ENCODE results near the gene ZDHHC16. TPM values are rescaled to one million over a fixed set of nuclear protein-coding genes. Genes with fewer than 3 reads are reported as not detected.

The ZDHHC16 gene
- total RNA-seq, 2 experiments from 2014 or later = 31.0 to 38.4 TPM

DNA sequence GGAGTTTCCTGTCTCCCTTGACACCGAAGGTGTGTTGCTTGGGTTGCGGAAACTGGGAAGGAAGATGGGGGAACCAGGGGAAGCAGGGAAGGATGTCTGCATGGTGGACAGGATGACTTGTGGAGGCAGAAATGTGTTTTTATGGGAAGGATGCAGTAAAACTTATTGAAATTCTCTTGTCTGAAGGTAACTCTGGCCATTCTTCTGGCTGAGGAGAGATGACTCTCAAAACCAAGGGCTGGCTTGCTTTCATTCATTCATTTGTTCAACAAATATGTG, 54.3 kb downstream of the ZDHHC16 start:
- Histone ChIP-seq H3K79me2 (ENCODE audit: insufficient read depth, low read depth, low read length) (peaks cover 26% of the 10 kb centered on the region), H3K4me2 (ENCODE audit: low read length) (no peak overlapping the region)
- CTCF ChIA-PET (ENCODE audit: unreplicated experiment) = no interaction called here

DNA sequence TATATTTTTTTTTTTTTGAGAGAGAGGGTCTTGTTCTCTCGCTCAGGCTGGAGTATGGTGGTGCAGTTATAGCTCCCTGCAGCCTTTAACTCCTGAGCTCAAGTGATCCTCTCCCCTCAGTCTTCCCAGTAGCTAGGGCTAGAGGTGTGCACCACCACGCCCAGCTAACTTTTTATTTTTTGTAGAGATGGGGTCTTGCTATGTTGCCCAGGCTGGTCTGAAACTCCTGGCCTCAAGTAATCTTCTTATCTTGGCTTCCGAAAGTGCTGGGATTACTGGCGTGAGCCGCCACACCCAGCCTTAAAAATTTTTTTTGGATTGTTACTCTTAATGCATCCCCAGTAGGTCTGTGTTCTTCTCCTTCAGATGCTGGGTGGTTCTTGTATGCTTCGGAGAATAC, 56.9 kb downstream of the ZDHHC16 start:
- no peak overlapping the region for H2AFZ ChIP-seq (ENCODE audit: low read length)
- BruUV-seq (replicated peaks) = no TSS peak
- no peaks in the 10 kb centered on the region for H4K20me1 ChIP-seq (ENCODE audit: insufficient read depth, low read length)
- H3K79me2 ChIP-seq (ENCODE audit: insufficient read depth, low read depth, low read length) = no peaks in the 10 kb centered on the region; the same call in 1 of the 2 replicates
- CTCF ChIA-PET (ENCODE audit: unreplicated experiment) = no interaction called here
- H3K4me2 ChIP-seq (ENCODE audit: low read length) = no peak overlapping the region
- H3K4me1 ChIP-seq (ENCODE audit: insufficient read depth, low read length, poor library complexity, severe bottlenecking) = peaks cover 8% of the 10 kb centered on the region
- H3K4me3 ChIP-seq (ENCODE audit: low read depth, low read length, poor library complexity, severe bottlenecking) = no peak overlapping the region
- no peaks in the 10 kb centered on the region for H3K9me3 ChIP-seq (ENCODE audit: low read length)
- no peak for DNase-seq (ENCODE audit: low spot score)
- no peak overlapping the region for H3K27ac ChIP-seq (ENCODE audit: low read depth, low read length, poor library complexity, severe bottlenecking)
- TF ChIP-seq EZH2phosphoT487 (IDR thresholded peaks at IDR 0.05; ENCODE audit: borderline replicate concordance, low read depth, low read length) = no peak
- TF ChIP-seq, protein P1, sequence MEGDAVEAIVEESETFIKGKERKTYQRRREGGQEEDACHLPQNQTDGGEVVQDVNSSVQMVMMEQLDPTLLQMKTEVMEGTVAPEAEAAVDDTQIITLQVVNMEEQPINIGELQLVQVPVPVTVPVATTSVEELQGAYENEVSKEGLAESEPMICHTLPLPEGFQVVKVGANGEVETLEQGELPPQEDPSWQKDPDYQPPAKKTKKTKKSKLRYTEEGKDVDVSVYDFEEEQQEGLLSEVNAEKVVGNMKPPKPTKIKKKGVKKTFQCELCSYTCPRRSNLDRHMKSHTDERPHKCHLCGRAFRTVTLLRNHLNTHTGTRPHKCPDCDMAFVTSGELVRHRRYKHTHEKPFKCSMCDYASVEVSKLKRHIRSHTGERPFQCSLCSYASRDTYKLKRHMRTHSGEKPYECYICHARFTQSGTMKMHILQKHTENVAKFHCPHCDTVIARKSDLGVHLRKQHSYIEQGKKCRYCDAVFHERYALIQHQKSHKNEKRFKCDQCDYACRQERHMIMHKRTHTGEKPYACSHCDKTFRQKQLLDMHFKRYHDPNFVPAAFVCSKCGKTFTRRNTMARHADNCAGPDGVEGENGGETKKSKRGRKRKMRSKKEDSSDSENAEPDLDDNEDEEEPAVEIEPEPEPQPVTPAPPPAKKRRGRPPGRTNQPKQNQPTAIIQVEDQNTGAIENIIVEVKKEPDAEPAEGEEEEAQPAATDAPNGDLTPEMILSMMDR (conservative IDR thresholded peaks at IDR 0.05; ENCODE audit: low read length) = no peak
- intact Hi-C loops (cut with micrococcal nuclease; ENCODE audit: unreplicated experiment) = no loop called here
- no peaks in the 10 kb centered on the region for H3K36me3 ChIP-seq (ENCODE audit: insufficient read depth, low read length)
- no peaks in the 10 kb centered on the region for H3K9me2 ChIP-seq (ENCODE audit: insufficient read depth, low read length)
- POLR2A ChIA-PET = no interaction called here

More for the DNA sequence above, 54.3 kb downstream of the ZDHHC16 start:
- intact Hi-C loops (cut with micrococcal nuclease; ENCODE audit: unreplicated experiment) = no loop called here
- peaks cover 28% of the 10 kb centered on the region for H3K4me1 ChIP-seq (ENCODE audit: insufficient read depth, low read length, poor library complexity, severe bottlenecking)
- POLR2A ChIA-PET = interaction anchor here (0.6 to 0.7 kb wide), 2 partner anchors 17 to 66 kb away, joined by 3 read pairs; no protein-coding TSS in a partner anchor
- no TSS peak for BruUV-seq (replicated peaks)
- H3K36me3 ChIP-seq (ENCODE audit: insufficient read depth, low read length) = peaks cover 8% of the 10 kb centered on the region; the same call in 1 of the 2 replicates
- TF ChIP-seq EZH2phosphoT487 (IDR thresholded peaks at IDR 0.05; ENCODE audit: borderline replicate concordance, low read depth, low read length) = no peak
- TF ChIP-seq, protein P1 (conservative IDR thresholded peaks at IDR 0.05; ENCODE audit: low read length) = no peak
- no peaks in the 10 kb centered on the region for H3K9me2 ChIP-seq (ENCODE audit: insufficient read depth, low read length)
- no peak for DNase-seq (ENCODE audit: low spot score)
- H4K20me1 ChIP-seq (ENCODE audit: insufficient read depth, low read length) = peaks cover 19% of the 10 kb centered on the region; the same call in 1 of the 2 replicates
- H3K9me3 ChIP-seq (ENCODE audit: low read length) = no peaks in the 10 kb centered on the region
- no peak overlapping the region for H2AFZ ChIP-seq (ENCODE audit: low read length)
- no peak overlapping the region for H3K4me3 ChIP-seq (ENCODE audit: low read depth, low read length, poor library complexity, severe bottlenecking)
- no peak overlapping the region for H3K27ac ChIP-seq (ENCODE audit: low read depth, low read length, poor library complexity, severe bottlenecking)

DNA sequence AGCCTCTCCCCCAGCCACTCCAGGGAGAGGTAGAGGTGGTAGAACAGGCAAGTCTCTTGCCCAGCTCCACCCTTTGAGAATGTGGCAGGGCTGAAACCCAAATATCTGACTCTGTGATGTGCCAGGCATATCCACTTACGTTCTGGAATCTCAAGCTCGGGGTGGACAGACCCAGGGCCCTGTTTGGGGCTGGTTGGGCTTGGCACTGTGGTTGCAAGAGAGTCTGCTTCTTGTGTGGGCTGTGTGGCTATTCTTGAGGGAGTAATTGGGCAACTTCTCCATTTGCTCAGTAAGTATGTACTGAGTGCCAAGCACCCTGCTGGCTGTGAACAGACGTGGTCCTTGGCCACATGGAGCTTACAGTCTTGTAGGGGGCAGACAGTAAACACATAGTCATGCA, 57.4 kb downstream of the ZDHHC16 start:
- no peaks in the 10 kb centered on the region for H3K9me2 ChIP-seq (ENCODE audit: insufficient read depth, low read length)
- DNase-seq (ENCODE audit: low spot score) = no peak
- H3K79me2 ChIP-seq (ENCODE audit: insufficient read depth, low read depth, low read length) = no peaks in the 10 kb centered on the region
- no peaks in the 10 kb centered on the region for H4K20me1 ChIP-seq (ENCODE audit: insufficient read depth, low read length)
- ChIA-PET CTCF (ENCODE audit: unreplicated experiment) (no interaction called here), POLR2A (no interaction called here)
- H3K9me3 ChIP-seq (ENCODE audit: low read length) = no peaks in the 10 kb centered on the region
- H3K27ac ChIP-seq (ENCODE audit: low read depth, low read length, poor library complexity, severe bottlenecking) = no peak overlapping the region
- no peaks in the 10 kb centered on the region for H3K36me3 ChIP-seq (ENCODE audit: insufficient read depth, low read length)
- intact Hi-C loops (cut with micrococcal nuclease; ENCODE audit: unreplicated experiment) = no loop called here
- H3K4me2 ChIP-seq (ENCODE audit: low read length) = no peak overlapping the region
- peaks cover 8% of the 10 kb centered on the region for H3K4me1 ChIP-seq (ENCODE audit: insufficient read depth, low read length, poor library complexity, severe bottlenecking)
- no peak for TF ChIP-seq EZH2phosphoT487 (IDR thresholded peaks at IDR 0.05; ENCODE audit: borderline replicate concordance, low read depth, low read length)
- TF ChIP-seq, protein P1 (conservative IDR thresholded peaks at IDR 0.05; ENCODE audit: low read length) = no peak
- BruUV-seq (replicated peaks) = no TSS peak
- H2AFZ ChIP-seq (ENCODE audit: low read length) = no peak overlapping the region
- H3K4me3 ChIP-seq (ENCODE audit: low read depth, low read length, poor library complexity, severe bottlenecking) = no peak overlapping the region

All from OCI-LY7 (cell line).